SW480 (cell line): ENCODE results near the gene LCN10.

Source experiments
- DNase-seq: peaks from one replicate; pipeline ENCODE4 v3.0.0-alpha.2; 2016; ENCODE audit warnings: low spot score

LCN10 gene

GRCh38 chr9:136754626-136755301, 12.0 kb upstream of the LCN10 start:
- no peak for DNase-seq

- DNase-seq, result no peak
These were observed 11.4 kb upstream of the LCN10 start for GRCh38 chr9:136754059-136754572.

- no peak for DNase-seq
These were observed 10.8 kb upstream of the LCN10 start for GRCh38 chr9:136753371-136754058.

- no peak for DNase-seq
These were observed 9.1 kb upstream of the LCN10 start for GRCh38 chr9:136751814-136752213.

DNA sequence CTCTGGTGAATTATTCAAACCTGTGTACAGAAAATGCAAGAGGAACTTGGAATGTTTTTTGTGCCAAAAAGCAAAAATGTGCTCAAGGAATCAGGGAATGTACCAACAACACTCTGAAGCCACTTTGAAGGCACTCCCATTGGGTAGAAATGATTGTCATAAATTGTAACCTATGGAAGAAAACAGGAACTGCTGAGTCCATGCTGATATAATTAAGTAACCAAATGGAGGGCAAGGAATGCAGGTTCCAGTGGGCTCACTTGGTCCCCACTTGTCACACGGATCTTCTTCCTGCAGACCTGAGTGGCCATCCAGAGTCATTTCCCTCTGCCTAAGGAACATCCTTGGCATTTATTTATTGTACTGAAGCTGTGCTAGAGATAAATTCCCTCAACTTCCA, 8.5 kb upstream of the LCN10 start:
- DNase-seq, result no peak

DNA sequence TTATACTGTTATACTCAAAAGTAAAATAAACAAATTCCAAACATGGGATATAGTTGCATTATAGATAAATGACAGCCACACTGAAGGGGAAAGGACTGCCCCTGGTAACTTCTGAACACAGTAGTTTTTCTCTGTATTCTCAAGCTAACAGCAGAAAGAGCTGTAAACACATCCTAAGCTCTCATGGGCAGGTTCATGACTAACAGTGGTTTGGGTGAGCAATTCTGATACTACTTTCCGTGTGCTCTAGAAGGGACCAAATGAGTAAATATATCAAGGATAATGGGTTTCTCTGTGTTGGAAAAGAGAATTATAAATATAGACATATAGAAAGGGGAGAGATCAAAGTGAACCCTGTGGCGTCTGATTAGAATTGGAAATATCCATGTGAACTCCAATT, 7.8 kb upstream of the LCN10 start:
- no peak for DNase-seq

DNA sequence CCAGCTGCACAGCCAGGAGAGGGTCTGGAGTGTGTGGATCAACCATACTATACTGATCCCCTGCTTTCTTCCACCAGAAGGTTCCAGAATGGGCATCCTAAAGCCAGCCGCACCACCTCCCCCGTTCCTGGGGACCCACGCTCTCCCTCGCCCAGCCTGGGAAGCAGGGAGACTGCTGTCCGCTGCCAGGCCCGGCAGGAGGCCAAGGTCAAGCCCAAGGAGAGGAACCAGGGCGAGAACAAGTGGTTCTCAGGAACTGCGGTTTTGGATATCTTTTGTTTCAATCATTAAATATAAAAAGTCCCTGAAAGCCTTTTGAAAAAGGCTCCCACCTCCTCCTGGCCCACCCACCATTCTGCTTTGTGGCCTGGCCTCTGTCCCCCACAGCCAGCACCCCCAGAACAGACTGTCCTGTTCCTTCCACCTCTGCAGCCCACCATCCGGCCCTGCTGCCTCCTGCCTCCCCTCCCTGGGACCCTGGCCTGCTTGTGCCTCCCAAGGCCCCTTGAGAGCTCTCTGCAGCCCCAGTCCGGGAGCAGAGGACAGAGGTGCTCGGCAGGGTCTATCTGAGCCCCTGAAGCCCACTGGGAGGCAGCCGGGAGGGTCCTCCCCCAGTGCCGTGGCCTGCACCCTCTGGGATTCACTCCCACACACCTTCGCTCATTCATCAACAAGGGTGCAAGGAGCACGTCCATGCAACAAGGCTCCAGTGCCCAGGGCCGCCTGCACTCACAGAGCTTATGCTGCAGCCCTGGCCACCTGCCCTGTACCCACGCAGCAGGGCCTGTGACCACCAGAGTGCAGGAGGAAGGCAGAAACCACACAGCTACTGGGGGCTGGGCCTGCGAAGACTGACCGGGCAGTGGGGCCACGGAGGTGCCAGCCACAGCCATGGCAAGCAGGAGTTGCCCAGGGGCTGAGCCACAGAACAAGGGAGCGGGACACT, 6.2 kb upstream of the LCN10 start:
- DNase-seq, result no peak

- no peak for DNase-seq
These were observed 5.5 kb upstream of the LCN10 start, which contains the start of gene LCN6 for GRCh38 chr9:136748201-136748600. Gene LCN6 (minus strand): TSS chr9:136748525. CDS start chr9:136748483, 42 bp downstream.

GRCh38 chr9:136747161-136748060, 4.7 kb upstream of the LCN10 start:
- no peak for DNase-seq

DNA sequence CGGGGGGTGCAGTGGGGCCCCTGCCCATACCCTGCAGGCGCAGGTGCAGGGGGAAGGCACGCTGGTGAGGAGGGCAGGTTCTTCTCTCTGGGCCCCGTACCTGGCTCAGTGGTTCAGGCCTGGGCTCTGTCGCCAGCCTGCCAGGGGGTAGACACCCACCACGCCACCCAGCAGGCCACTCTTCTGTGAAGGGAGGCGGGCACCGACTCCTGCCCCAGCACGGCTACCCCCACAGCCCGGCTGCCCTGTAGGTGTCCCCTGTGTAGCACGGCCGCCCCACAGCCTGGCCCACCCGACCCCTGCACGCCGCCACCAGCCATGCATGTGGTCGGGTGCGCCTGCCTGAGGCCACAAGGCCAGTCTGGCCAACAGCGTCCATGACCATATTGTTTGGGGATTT, 3.9 kb upstream of the LCN10 start:
- no peak for DNase-seq

DNA sequence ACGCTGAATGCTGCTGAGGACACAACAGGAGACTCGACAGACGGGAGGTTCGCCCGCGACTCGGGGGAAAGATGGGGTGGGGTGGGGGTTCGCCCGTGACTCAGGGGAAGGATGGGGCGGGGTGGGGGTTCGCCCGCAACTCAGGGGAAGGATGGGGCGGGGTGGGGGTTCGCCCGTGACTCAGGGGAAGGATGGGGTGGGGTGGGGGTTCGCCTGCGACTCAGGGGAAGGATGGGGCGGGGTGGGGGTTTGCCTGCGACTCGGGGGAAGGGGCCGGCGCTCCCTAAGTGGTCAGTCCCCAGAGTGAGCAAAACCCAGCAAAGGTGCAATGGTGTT, 3.4 kb upstream of the LCN10 start:
- DNase-seq, result no peak

- DNase-seq, result no peak
These were observed 2.8 kb upstream of the LCN10 start for GRCh38 chr9:136745389-136746154.

- DNase-seq, result no peak
These were observed 2.0 kb upstream of the LCN10 start for GRCh38 chr9:136744773-136745172.

DNA sequence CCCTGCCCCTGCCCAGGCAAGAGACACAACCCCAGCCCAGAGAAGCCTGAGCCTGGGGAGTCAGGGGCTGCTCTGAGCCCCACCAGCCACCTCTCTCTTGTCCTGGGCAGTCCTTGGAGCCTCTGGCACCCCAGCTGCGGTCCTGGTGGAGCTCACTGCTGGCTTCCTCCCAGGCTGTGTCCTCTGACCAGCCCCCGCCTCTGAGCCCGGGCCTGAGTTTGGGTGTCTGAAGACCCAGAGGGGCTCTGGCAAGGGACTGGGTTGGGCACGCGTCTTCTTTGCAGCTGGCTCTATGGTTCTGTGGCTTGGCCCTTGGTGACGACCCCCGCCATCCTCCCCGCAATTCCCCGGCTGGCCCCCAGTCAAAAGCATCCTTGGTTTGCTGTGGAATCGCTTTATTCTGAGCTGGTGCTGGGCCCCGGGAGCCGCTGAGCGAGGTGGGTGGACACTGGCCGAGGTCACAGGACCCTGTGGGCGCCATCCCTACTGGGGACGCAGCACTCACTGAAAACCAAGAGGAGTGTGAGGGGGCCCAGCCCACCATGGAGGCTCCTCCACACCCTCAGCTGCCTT, 985 bp upstream of the LCN10 start:
- DNase-seq, result no peak

GRCh38 chr9:136741883-136742571, 713 bp downstream of the LCN10 start:
- DNase-seq, result no peak

- no peak for DNase-seq
These were observed 1.5 kb downstream of the LCN10 start for GRCh38 chr9:136740971-136741882.

DNA sequence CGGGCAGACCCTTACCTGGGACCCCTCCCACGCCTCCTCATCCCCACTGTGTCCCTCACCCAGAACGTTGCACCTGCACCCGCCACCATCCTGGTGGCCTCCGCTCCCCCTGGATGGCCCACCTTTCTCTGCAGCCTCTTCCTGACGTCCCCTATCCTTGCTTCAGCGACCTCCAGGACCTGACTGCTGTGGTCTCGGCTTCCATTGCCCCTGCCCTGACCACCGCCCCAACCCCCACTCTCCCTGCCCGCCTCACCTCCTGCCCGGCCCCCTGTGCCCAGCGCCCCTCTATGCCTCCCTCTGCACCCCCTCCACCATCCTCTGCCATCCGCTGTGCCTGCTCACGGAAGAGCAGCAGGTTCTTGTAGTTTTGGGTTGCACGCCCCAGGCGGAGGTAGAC, 2.2 kb downstream of the LCN10 start:
- no peak for DNase-seq

DNA sequence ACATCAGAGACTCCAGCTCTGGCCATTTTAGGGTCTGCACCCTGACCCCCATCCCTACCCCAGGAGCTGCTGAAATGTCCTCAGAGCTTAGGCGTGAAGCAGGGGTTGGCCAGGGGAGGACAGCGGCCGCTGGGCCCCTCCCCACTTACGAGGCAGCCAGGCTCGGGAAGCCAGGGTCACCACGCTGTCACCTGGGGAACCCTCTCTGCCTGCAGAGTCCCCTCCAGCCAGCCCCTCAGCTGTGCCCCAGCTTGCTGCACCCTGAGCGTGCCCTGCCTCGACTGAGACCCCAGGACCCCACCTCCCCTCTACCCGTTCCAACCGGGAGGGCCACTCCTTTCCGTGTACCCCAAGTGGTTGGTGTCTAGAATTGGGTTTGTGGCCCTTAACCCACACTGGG, 2.7 kb downstream of the LCN10 start:
- no peak for DNase-seq

DNA sequence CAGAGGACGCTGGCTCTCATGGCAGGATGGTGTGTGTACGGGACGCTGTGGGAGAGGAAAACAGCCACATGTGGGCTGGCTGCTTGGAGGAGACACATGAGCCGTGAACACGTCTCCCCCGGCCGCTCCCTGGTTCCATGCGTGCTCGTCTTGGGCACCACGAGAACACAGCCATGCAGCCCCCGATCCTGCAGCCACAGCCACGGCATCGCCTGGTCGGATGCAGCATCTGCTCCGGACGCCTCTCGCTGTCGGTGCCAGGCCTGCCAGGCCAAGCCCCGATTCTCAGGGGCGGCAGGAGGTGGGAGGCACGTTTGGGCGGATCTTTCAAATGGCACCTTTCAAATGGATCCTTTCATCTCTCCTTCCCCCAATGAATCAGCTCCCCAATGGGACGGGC, 3.2 kb downstream of the LCN10 start:
- DNase-seq, result no peak
